ENCODE data around the gene ZNF33A.

ZNF33A gene

DNA sequence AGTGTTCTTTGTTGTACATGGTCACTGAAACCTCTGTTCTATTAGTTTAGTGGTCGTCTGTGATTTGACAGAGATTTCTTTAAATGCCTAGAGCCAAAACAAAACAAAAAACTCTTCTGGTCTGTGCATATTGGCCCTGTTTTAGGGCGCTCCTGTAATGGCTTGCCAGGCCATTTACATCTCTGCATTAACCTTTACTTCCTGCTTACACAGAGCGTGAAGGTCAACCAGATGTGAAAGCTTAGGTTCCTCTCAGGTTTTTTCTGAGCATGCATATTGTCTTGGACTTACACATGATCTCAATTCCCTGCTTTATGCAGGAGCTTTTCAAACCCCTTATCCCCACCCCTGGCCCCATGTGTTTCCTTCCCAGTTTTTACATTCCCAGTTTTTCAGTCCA, 93.3 kb downstream of the ZNF33A start:
- Histone ChIP-seq H3K27ac (no peak overlapping the region), H3K36me3 (ENCODE audit: insufficient read depth, low read length) (peaks cover 28% of the 10 kb centered on the region), H3K9ac (ENCODE audit: insufficient read length) (no peak overlapping the region), H3K9me3 (ENCODE audit: low read depth, low read length) (peaks cover 3% of the 10 kb centered on the region; the same call in 1 of the 2 replicates), H3K4me3 (no peak overlapping the region)
- DNase-seq (ENCODE audit: low read depth, low spot score) = no peak
- no peak for TF ChIP-seq POLR2AphosphoS5 (IDR thresholded peaks at IDR 0.05; ENCODE audit: borderline replicate concordance, low read depth, low read length)

DNA sequence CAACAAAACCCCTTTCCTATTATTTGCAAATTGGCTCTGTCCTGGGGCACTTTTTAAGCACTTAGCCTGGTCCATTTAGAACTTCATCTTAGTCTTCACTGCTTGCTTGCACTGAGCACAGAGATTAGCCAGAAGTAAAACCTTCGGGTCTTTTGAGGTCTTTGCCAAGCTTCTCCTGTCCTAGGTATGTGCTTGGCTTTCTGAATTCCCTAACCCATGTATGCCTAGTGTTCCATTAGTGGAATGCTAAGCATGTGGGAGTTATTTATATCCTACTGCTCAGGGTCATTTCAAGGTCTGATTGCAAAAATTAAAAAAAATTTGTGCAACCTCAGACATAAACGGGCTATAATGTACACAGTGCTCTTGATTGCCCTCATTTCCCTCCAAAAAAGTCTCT, 101.7 kb downstream of the ZNF33A start:
- TF ChIP-seq EZH2 (IDR thresholded peaks at IDR 0.05) = no peak
- TF ChIP-seq FOXP2 (optimal IDR thresholded peaks at IDR 0.05; ENCODE audit: control extremely low read depth, extremely low read length, insufficient read depth) = no peak
- TF ChIP-seq POLR2AphosphoS5 (IDR thresholded peaks at IDR 0.05; ENCODE audit: borderline replicate concordance, low read depth, low read length) = no peak
- Histone ChIP-seq H3K9me3 (ENCODE audit: low read depth, low read length) (no peaks in the 10 kb centered on the region), H3K36me3 (ENCODE audit: insufficient read depth, low read length) (peaks cover 20% of the 10 kb centered on the region; the same call in 1 of the 2 replicates), H3K9ac (ENCODE audit: insufficient read length) (no peak overlapping the region), H3K4me3 (no peak overlapping the region), H3K27ac (no peak overlapping the region)
- no peak for DNase-seq (ENCODE audit: low read depth, low spot score)

Data from SK-N-MC (cell line).